GM18499 (cell line): ENCODE measurements around the gene FAM107A.

Experiments
- ATAC-seq: cut with Tn5 transposase; IDR thresholded peaks from one replicate; pipeline ENCODE4 v1.9.1; 2021; ENCODE audit warnings: moderate number of reproducible peaks; ENCODE audit not compliant: insufficient read depth, unreplicated experiment

Gene FAM107A

DNA sequence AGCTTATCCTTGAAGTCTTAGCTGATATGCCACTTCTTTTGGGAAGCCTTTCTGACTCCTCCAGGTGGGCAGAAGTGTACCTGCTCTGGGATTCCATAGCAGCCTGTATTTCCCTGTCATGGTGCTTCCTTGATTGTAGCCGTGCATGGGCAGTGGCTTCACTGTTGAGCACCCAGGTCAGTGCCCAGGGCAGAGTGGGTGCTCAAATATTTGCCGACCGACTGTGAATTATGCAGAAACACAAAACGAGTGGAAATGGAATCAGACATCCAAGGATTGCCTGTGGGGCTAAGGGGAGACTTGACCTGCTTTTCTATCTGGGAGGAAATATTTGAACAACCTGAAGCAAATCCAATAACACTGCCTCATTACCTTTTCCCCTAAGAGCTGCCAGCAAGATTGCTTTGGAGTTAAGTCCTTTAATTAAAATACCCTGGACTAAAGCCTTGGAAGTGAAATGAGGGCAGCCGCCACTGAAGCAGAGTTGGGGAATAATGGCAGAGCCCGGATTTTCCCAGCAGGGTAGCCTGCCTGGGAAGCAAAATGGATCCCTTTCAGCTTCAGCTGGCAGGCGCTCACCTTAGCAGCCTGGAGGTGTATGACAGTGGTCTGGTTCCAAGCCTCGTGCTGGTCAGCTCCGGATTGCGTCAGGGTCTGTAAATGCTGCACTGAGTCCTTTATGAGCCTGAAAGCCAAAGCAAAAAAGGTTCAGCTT, 55.1 kb downstream of the FAM107A start:
- no peak for ATAC-seq

DNA sequence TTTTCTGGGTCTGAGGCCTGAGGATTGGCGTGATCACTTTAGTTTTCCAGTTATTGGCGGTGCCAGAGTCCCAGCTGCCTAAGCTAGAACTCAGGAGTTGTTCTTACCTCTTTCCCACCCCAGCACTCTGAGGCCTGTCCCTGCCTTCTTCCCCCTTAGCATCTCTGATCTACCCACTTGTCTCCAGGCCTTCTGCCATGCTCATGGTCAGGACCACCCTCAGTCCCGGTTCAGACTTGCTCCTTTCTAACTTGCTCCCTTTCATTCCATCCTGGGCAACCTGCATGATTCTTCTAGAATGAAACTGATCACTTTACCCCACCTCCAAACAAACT, 55.9 kb downstream of the FAM107A start:
- no peak for ATAC-seq

DNA sequence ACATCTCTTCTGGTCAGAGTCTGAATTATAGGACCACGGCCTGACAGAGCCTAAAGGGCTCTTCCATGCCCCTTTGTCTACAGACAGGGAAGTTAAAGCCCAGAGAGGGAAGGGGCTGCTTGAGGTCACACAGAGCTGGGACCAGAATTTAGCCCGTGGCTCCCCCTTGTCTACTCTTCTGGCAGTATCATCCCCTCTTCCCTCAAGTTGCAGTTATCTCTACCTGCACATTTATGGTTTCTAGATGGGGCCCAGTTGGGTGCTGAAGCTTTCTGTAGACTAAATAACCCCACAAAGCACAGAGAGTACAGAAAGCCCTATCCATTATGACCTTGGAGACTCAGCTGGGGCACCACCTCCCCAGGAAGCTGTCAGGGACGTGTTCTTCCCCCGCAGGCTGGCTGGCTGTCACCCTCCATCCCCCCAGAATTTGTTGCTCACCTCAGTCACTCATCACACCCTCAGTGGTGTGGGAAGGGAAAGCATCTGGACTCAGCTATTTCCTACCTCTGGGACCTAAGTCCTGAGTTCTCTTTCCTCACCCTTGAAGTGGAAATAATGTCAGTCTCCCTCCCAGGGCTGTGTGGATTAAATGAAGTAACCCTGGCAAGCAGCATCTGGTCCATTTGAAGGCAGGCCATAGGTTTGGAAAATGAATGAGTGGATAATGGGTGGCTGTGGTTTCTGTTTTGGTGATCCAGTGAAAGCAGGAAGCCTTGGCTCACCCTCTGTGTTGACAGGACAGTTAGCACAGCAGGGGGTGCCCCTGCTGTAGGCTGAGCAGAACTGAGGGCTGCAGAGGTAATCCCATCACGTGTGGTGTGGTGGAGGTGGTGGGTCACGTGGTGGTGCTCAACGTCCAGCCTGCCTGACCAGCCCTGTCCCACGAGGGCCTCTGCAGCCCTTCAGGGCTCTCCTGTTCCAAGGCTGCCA, 56.5 kb downstream of the FAM107A start:
- no peak for ATAC-seq

DNA sequence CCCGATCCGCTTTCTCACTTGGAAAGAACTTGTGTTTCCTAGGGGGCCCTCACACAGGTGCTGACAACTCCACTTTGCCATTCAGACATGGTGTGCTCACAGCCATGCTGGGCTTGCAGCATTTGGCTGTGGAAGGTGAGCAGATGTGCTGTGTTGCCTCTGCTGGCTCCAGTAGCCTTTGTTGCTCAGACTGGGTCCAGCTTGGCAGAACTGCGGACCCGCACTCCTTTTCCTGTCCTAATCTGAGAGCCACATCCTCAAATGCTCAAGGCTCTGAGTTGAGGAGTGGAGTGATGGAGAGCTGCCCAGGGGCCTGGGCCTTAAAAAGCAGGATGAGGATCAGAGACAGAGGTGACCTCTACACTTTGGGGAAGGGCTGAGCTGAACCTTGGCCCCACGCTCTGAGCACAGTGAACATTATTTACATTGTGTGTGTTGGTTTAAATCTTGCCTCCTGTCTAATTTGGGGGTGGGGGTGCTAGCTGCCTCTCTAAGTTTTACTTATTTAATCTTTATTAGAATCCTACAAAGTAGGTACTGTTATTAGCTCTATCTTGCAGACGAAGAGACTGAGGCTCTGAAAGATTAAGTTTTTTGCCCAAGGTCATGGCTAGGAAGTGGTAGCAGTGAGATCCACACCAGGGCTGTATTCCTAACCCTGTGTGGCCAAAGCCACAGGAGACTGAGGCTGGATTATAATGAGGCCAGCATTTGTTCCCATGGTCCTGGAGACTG, 57.4 kb downstream of the FAM107A start:
- ATAC-seq = no peak

DNA sequence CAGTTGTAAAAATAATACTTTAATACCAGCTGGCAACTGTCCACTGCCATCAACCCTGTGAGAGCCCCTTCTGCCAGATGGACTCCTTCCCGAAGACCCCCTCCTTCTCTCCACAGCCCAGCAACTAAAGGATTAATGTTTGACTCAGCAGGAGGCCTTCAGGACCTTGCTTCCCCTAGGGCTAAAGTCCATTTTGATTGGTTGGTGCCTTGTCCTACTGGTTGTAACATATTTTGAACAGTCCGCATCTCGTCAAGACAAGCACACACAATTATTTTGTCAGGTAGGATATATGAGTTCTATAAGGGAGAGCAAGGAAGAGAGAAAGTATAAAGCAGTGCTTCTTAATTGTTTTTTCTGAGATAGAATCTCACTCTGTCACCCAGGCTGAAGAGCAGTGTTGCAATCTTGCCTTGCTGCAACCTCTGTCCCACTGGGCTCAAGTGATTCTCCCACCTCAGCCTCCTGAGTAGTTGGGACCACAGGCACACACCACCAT, 58.9 kb downstream of the FAM107A start:
- ATAC-seq = no peak

DNA sequence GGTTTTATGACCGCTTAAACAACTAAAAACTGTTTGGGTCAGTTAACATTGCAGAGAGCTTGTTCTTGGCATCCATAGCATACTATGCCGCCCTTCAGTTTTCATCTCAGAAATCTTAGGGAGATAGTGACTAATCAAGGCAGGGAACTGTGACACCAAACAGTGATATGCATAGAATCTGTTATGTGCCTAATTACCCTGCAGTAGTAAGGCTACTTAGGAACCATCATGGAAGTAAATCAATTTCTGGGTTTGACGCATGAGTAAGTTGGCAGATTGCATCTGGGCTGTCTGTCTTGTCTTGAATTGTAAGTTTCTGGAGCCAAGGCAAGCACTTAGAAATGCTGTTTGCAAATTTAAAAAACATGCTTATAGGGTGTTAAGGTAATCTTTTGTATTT, 62.8 kb downstream of the FAM107A start:
- ATAC-seq = no peak
